Measurements from ENCODE around the gene SGCA. TPM values are rescaled to one million over a fixed set of nuclear protein-coding genes. Genes with fewer than 3 reads are reported as not detected.

Gene SGCA
- total and polyA plus RNA-seq, 2 of the 8 experiments (the other 6 are each of a cell fraction or from before 2014, with no cell fraction given), result 0.12 TPM; not detected in 1

DNA sequence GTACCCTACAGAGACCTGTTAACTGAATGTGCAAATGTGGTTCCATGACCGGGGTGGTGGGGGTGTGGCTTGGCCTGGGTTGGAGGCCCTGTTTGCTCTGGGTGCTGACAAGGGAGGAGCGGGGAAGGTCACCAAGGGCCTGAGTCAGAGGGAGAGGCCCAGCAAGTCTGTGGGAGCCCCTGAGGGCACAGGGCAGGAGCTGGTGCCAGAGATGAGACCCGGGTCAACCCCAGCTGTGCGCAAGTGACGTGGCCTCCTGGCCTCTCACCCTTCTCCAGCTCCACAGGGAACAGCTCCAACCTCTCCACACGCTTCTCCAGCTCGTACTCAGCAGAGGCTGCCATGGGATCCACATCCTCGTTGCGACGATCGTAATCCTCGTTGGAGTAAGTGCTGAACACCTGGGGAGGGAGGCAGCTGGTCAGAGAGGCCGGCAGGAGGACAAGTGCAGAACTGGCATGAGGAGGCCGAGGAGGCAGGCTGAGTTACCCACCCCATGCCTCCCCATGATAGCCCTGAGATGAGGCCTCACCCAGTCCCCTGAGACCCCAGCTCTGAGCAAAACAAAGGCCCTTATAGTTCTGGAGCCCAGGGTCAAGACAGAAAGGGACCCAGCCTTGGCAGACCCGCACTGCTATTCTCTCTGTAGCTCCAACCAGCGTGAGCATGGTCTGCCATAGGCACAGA lies 20.8 kb upstream of the SGCA start (continued):
- TF ChIP-seq TAF7 (optimal IDR thresholded peaks at IDR 0.05; ENCODE audit: borderline replicate concordance, low read depth, low read length) (no peak), ATF2 (IDR thresholded peaks at IDR 0.05; ENCODE audit: low read length) (no peak)
